GM21619 (cell line): Measurements from ENCODE around the gene PAK2.
"Not testable (repeated sequence)": the region's sequence is repeated elsewhere in the genome, so short reads cannot be mapped to it uniquely, and the experiment has no call there.

ENCODE experiments used
- ATAC-seq: cut with Tn5 transposase; IDR thresholded peaks from one replicate; pipeline ENCODE4 v1.9.1; 2021; ENCODE audit not compliant: unreplicated experiment

Gene PAK2

DNA sequence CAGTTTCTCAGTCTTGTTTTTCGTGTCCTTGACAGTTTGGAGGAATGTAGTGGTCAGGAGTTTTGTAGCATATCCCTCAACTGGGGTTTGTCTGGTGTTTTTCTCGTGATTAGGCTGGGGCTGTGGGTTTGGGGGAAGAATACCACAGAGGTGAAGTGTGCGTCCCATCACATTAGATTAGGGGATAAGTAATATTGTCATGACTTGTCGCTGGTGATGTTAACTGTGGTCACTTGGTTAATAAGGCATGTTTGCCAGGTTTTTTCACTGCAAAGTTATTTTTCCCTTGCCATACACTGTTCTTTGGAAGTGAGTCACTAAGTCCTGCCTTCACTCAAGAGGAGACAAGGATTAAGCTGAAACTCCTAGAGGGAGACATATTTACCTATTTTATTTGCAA, 39.1 kb downstream of the PAK2 start:
- no peak for ATAC-seq

DNA sequence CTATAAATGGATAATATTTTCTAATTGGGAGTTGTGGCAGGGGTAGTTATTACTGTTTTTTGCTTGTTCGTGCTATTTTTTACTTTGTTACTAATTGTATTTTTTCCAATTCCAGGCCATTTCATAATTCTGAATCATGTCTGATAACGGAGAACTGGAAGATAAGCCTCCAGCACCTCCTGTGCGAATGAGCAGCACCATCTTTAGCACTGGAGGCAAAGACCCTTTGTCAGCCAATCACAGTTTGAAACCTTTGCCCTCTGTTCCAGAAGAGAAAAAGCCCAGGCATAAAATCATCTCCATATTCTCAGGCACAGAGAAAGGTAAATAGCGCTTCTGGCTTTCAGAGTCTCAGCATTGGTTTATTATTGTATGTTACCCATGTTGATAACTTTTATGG, 42.9 kb downstream of the PAK2 start:
- ATAC-seq = no peak

DNA sequence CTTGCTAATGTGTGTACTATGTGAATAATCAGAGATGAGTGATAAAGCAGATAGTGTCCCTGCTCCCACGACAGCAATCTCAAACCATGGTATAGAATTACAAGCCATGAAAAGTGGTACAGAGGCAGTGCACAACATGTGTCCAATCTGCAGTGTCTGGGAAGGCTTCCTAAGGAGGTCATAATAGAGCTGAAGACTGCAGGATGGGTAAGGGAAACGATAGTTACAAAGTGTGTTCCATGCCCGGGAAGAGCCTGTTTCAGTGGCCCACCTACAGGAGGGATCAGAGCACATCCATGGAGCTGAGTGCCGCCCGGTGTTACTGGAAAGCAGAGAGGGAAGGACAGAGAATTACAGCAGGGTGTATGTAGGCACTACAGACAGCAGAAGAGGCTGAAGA, 48.9 kb downstream of the PAK2 start:
- ATAC-seq = no peak

DNA sequence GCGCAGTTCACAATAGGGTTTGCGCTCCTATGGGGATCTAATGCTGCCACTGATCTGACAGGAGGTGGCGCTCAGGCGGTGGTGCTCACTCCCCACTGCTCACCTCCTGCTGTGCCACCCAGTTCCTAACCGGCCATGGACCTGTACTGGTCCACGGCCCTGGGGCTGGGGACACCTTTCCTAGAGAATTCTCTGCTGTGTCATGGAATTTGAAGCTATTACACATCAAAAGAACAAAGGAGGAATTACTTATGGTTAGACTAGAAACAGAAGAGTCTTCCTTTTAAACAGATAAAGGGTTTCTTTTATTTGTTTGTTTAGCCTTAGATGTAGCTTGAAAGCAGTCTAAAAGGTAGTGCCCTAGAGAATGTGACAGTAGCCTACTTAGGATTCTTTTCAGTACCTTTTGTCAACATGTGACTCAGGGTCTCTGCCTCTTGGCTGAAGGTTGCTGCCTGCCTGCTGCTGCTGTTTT, 50.3 kb downstream of the PAK2 start:
- no peak for ATAC-seq

DNA sequence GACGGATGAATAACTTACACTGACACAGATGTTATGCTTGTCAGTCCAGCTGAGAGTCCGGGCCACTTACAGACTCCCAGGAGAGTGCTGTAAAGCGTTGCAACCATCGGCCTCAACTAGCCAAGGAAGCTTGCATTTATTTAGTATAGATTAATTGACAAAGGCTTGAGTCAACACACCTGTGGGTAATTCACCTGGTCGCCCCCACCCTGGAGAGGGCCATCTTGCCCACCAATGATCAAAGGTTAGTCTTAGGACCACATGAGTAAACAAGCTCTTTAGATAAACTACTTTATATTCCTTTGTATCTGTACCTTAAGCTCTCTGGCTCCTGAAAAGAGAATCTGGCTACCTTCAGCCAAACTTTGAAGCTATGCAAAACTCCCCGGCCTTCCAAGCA, 51.0 kb downstream of the PAK2 start:
- ATAC-seq = no peak

DNA sequence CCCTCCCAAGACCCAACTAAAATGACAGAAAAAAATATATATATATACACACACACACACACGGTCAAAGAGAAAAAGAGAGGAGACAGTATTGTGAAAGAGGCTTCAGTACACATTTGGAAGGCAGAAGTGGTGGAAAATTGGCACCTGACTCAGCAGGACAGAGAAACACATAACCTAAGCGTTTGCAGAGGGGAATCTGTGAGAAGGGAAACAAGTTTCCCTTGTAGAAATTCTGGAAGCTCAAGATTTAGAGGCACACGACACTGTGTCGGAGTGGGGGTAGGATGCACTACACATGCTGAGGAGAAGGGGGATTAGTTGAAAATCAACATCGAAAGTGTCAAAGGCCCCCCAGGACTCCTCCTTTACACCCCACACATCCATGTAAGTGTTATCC, 53.1 kb downstream of the PAK2 start:
- ATAC-seq = no peak

DNA sequence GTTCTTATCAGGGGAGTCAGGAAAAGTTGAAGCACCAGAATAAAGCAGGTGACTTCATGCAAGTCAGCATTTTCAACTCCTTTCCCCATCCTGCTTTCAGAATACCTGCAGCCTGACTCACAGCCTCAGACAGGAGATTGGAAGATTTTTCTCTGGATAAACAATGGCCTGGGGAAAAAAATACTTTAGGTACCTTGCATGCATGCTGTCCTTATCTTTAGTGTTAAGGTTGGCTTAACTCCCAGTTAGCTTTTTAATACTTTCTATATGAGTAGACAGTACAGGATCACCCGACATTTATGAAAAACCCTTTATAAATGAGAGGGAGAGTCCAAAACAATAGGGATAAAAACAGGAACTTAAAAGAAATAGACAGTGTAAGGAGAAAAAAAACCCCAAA, 53.6 kb downstream of the PAK2 start:
- no peak for ATAC-seq

DNA sequence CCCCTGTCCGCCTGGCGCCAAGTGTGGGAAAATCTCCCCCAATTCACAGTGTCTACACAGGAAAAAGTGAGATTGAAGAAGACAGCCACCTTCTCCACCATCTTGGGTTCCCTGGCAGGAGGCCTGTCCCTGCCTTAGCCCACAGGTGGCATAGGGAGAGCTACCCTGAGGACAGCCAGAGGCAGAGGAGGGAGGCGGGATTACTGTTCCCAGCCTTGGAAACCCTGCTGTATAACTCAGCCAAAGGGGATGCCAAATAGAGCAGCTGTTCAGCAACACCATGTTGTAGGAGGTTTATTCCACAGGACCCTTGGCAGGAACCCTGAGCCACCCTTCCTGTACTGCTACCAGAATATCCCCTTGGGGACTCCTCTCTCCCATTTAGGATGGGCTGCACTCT, 54.8 kb downstream of the PAK2 start:
- no peak for ATAC-seq

DNA sequence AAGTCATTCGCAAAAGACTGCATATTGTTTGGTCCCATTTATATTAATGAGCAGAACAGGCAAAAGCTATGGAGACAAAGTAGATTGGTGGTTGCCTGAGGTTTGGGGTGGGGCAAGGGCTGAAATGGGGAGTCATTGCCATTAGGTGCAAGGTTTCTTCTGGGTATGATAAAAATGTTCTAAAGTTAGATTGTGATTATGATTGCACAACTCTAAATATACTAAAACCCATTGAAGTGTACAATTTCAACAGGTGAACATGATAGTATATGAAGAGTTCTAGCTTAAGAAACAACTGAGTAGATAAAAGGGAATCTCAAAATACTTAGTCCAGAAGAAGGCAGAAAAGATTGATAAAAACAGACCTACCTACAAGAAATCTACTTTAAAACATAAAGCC, 56.7 kb downstream of the PAK2 start:
- no peak for ATAC-seq

DNA sequence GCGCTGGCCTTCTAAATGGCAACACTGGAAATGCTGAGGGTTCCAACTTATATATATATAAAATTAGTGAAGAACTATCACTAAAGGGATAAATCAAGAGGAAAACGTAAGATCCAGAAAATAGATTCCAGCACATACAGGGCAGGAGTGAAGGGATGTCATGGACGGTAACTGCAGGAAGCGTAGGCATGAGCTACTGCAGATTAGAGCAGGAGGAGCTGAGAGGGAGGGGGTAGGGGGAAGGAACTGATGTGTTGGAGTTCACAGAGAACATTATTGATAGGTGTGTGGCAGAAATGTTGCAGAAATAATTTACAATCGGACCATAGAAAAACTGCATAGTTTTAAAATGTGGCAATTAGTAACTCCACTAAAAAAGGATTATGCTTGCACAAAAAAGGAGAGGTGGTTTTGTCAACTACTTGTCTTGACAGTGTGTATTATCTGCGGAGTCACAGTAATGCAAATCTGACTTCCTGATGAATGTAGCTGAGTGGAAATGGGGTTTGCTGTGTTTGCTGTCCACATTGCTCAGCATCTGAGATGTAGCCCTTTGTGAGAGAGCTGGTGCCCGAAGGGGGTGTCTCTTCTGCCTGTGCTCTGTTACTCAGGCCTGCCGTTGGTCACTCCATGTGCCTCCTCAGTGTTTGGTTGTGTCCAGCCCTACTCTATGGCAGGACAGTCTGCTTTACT, 61.2 kb downstream of the PAK2 start:
- ATAC-seq = no peak

DNA sequence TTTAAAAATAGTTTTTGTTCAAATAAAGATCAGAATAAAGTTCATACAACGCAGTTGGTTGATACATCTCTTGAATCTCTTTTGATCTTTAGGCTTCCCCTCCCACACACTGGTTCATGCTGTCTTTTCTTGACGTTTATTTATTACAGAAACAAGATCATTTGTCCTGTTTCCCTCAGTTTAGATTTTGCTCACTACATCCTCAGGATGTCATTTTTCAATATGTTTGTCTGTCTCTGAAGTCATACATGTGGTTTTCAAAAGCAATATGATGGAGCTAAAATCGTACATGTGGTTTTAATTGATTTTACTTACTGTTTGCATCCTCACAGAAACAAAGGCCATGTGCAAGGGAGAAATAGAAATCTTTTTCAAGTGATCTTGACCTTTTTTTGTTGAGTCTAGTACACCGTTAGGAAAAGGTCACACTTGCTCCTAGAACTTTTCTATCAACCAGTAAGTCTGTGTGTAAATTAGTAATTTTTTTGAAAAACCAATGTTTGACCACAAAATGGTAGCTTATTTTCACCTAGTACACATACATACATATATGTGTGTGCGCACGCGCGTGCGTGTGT, 64.3 kb downstream of the PAK2 start:
- ATAC-seq = no peak

DNA sequence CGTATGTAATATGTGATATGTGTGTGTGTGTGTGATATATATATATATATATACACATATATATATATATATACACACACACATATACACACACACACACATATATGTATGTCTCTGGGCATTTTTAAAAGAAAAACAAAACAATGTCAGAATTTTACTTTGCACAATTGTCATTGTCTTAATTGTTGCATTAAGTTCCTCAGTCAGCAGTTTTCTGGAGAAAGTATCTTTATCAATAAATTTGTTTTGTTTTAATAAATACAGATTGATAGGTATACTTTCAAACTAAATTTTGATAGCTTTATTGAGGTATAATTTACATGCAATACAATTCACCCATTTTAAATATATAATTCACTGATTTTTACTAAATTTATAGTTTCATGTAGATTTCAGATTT, 65.1 kb downstream of the PAK2 start:
- ATAC-seq = no peak

DNA sequence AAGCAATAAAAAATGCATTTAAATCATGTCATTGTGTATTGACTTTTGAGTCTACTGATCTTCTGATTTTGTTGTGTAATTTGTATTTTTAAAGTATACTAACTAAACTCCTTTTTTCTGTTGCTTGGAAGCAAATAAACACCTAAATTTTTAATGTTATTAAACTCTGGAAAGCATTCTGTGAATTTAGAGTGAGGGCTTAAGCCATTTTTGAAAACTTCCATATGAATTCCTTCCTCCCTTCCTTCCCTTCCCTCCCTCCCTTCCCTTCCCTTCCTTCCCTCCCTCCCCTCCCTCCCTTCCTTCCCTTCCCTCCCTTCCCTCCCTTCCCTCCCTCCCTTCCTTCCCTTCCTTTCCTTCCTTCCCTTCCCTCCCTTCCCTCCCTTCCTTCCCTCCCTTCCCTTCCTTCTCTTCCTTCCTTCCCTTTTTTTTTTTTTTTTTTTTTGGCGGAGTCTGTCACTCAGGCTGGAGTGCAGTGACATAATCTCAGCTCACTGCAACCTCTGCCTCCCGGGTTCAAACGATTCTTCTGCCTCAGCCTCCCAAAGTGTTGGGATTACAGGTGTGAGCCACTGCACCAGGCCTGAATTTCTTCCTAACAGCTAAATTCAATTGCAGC, 71.4 kb downstream of the PAK2 start:
- ATAC-seq = no peak

DNA sequence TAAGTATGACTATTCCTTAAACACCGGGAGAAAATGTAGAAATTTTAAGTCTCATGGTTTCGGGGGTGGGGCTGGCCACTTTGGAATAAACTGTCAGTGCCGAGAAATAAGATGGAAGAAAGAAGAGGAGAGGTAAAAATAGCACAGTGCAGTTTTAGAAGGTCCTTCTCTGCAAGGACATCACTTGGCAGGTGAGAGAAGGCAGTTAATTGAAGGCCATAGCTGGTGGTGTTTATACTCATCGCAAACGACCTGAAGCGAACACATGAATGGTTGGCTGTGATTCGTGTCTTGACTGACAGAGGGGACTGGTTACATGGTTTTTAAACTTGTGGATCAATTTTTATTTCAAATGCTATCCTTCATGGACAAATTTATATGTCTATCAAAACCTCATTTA, 73.2 kb downstream of the PAK2 start:
- no peak for ATAC-seq

DNA sequence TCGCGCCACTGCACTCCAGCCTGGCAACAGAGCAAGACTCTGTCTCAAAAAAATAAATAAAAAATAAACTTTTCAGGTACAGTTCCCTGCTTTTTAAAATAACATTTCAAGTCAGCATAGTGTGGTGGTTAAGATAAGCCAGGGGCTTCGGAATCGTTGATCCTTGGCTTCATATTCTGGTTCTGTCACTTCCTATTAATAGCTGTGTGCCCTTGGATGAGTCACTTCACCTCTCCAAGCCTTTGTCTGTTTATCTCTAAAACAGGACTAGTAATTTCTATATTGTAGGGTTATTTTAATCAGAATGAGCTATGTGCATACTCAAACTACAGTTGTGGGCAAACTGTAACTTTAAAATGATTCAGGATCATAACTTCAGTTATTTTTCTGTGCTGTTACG, 74.2 kb downstream of the PAK2 start:
- ATAC-seq = no peak

DNA sequence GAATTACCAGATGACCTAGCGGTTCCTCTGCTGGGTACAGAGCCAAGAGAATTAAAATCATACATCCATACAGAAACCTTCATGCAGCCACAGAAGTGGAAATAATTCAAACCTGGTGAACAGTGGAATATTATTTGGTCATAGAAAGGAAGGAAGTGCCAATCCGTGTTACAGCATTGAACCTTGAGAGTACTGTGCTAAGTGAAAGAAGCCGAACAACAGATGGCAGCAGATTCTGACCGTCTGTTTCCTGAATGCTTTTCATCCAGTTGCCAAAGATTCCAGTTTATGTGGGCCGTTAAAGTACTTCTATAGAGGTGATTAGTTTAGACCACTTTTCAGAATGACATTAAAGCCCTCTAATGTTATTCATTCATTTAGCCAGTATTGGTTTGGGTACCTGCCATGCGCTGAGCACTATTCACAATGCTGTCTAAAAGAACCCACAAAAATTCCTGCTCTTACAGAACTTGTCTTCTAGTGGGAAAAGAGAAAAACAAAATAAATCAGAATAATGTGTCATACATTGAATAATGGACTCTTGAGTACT, 82.2 kb downstream of the PAK2 start:
- ATAC-seq = no peak

DNA sequence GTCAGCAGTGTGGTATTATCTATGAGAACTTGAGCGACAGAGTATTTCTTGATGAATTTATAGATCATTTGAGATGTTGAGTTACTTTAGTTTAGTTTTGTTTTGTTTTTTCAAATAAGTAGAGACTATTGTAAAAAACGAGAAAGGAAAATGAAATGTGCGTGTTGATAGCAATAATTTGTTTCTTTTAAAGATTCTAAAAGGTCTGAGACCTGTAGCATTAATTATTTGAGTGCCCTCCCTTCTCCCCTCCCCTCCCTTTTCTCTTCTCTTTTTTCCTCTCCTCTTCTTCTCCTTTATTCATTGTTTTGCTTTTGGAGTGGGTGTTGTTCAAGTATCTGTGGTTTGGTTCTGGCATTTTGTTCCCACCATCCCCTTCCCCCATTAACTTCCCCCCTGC, 90.0 kb downstream of the PAK2 start:
- ATAC-seq = not testable (repeated sequence)

DNA sequence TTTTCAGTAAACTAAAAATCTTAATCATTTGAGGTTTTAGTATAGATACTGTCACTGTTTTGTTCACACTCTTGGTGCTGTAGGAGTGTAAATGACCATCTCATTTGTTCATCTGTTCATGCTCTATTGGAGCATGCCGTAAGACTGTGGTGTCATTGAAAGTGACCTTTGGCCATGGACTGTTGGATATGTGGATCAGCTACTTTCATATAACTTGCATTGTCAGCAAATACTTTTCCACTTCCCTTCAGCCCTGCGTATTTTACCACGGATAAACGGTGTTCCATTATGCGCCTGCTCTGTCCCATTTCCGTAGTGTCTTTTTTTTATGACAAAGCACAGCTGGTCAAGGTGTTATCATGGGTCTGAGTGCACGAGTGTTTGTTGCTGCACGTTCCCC, 95.4 kb downstream of the PAK2 start:
- ATAC-seq = no peak

DNA sequence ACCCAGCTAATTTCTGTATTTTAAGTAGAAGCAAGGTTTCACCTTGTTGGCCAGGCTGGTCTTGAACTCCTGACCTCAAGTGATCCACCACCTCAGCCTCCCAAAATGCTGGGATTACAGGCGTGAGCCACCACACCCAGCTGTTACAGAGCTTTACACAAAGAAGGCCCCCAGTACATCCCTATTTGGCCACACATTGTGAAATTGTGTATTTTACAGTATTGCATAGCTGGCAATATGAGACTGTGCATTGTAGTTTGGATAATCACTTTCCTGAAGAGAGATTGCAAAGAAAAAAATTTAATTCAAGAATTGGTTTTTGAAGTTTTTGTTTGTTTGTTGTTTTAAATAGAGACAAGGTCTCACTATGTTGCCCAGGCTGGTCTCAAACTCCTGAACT, 97.0 kb downstream of the PAK2 start:
- ATAC-seq = not testable (repeated sequence)

DNA sequence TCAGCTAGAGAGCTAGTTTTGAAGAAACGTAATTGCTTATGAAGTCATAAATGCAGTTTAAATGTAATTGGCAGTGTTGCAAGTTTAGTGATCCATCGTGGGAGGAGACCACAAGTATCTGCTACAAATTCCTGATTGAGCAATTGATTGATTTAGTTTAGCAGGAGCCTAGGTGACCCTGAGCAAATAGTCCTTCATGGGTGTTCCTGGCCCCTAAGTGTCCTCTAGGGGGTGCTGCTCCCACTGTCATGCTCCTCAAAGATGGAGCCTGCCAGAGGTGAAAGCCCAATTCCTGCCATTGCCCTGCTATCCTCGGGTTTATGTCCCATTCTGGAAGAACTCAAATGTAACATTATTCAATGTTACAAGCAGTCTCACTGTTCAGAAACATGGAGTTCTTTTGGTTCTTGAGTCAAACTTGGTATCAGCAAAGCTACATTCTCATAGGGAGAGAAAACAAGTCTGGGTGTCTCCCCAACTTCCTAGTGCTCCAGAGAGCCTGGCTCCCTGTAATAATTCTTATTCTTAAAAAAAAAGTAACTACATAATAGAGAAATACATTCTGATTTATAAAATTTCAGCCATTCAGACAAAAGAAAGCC, 98.3 kb downstream of the PAK2 start:
- ATAC-seq = no peak

DNA sequence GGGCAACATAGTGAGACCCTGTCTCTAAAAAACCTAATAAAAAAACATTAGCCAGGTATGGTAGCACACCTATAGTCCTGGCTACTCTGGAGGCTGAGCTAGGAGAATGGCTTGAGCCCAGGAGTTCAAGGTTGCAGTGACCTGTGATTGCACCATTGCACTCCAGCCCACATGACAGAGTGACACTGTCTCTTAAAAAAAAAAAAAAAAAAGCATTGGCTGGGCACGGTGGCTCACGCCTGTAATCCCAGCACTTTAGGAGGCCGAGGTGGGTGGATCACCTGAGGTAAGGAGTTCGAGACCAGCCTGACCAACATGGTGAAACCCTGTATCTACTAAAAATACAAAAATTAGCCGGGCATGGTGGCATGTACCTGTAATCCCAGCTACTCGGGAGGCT, 99.7 kb downstream of the PAK2 start:
- not testable (repeated sequence) for ATAC-seq
